OCI-M2 (cell line): ENCODE data around the gene TRDN.
"Not testable (repeated sequence)": the region's sequence is repeated elsewhere in the genome, so short reads cannot be mapped to it uniquely, and the experiment has no call there.

Experiments
- DNase-seq: peaks from one replicate; lab custom pipeline; 2025; ENCODE audit not compliant: unreplicated experiment; lab: John Stamatoyannopoulos, UW

The TRDN gene

GRCh38 chr6:123635144-123635543, 1.6 kb downstream of the TRDN start:
- DNase-seq: no peak

GRCh38 chr6:123632641-123633040, 4.1 kb downstream of the TRDN start:
- no peak for DNase-seq

DNA sequence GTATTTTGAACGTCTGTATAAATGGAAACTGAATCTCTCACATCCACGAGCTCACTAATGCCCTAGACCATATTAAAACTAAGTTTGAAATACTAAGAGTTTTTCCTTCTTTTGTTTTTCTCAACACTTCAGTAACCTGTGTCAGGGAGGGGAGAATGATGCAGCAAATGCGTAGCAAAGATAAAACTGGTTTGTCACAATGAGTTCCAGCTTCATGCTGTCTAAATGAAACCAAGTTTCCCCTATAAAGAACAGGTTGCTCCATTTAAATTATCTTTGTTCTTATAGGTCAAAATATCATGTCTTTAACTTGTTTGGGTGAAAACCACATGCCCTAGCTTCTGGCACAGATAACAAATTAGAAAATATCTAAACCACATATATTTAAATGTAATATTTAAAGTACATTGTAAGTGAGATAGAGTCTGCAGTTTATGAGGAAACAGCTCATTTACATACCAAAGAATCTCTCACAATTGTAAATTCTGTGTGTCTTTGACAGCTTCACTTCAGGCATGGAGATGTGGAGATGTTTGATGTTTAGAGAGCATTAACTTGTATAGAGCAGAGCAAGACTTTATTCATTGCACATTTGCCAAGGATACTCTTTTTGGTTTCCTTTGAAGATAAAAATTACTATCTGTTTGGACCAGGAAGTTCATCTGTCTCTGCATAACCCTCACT, 7.3 kb downstream of the TRDN start:
- DNase-seq: no peak

- no peak for DNase-seq
These were observed 11.1 kb downstream of the TRDN start for GRCh38 chr6:123625696-123626095.

- no peak for DNase-seq
These were observed 14.0 kb downstream of the TRDN start for GRCh38 chr6:123622780-123623179.

DNA sequence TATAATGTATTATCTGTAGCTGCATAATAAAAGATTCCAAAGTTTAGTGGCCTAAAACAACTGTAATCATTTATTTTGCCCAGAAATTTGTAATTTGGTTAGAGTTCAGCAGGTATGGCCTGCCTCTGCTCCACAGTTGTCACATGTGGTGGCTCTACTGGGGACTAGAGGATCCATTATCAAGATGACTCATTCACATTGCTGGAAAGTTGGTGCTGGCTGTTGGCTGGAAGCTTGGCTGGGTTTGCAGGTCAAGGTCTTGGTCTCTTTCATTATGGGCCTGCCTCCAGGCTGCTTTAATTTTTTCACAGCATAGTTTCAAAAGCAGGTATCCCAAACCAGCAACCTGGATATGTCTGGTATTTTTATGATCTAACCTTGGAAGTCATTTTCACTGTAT, 17.6 kb downstream of the TRDN start:
- DNase-seq: no peak

GRCh38 chr6:123616942-123617341, 19.8 kb downstream of the TRDN start:
- DNase-seq: no peak

DNA sequence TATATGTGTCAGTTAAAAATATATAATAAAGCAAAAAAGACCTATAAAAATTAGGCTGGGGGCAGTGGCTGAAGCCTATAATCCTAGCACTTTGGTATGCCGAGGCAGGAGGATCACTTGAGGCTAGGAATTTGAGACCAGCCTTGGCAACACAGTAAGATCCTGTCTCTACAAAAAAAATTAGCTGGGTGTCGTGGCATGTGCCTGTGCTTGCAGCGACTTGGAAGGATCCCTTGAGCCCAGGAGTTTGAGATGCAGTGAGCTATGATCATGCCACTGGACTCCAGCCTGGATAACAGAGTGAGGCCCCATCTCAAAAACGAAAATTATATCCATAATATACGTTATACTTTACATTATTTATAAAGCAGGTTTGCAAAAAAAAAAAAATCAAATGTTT, 20.7 kb downstream of the TRDN start:
- DNase-seq: no peak

GRCh38 chr6:123610779-123611178, 26.0 kb downstream of the TRDN start:
- no peak for DNase-seq

DNA sequence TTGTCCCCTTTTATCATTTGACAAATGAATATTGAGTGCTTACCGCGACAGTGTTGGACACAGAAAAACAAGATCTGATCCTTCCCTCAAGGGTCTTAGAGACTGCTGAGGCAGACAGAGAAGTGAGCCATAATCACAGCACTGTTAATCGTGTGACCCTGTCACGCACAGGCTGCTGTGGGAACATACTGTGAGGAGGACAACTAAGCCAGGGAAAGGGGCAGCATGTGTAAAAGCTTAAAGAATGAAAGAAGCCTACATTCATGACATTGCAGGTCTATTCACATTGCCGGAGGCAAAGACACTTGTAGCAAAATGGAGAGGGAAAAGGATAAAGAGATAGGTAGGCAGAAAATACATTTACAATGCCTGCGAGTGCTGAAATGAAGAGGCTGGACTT, 32.7 kb downstream of the TRDN start:
- DNase-seq: no peak

GRCh38 chr6:123598011-123598410, 38.7 kb downstream of the TRDN start:
- no peak for DNase-seq

GRCh38 chr6:123594776-123595175, 42.0 kb downstream of the TRDN start:
- DNase-seq: no peak

GRCh38 chr6:123592426-123592825, 44.3 kb downstream of the TRDN start:
- no peak for DNase-seq

DNA sequence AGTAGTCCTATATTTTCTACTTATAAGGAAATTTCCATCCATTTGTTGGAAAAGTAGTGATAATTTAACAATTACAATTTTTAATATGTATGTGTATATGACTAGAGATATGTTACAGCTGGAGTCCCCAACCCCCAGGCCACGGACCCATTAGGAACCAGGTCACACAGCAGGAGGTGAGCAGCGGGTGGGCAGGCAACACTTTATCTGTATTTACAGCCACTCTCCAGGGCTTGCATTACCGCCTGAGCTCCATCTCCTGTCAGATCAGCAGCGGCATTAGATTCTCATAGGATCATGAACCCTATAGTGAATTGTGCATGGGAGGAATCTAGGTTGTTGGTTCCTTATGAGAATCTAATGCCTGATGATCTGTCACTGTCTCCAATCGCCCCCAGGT, 46.8 kb downstream of the TRDN start:
- DNase-seq: no peak

GRCh38 chr6:123589317-123589716, 47.4 kb downstream of the TRDN start:
- DNase-seq: no peak

- DNase-seq: no peak
These were observed 48.2 kb downstream of the TRDN start for GRCh38 chr6:123588546-123588895.

- DNase-seq: no peak
These were observed 48.8 kb downstream of the TRDN start for GRCh38 chr6:123587838-123588545.

- DNase-seq: not testable (repeated sequence)
These were observed 49.3 kb downstream of the TRDN start for GRCh38 chr6:123587407-123587806.

DNA sequence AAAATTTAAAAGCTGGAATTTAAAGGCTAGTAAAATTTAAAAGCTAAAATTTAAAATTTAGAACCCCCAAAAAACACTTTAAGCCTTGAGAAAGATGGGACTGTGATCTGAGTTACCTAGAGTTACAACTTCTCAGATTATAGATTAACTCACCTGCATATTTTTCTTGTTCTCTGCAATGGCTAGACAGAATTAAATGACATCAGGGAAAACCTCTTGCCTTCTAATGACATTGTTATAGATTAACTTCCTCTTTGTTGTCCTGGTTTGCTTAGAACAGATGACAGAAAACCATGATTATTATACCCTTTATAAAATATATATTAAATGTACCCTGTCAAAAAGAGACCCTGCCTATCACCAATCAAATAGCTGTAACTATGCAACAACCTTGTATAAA, 56.4 kb downstream of the TRDN start:
- no peak for DNase-seq

- DNase-seq: no peak
These were observed 61.6 kb downstream of the TRDN start for GRCh38 chr6:123575188-123575587.

DNA sequence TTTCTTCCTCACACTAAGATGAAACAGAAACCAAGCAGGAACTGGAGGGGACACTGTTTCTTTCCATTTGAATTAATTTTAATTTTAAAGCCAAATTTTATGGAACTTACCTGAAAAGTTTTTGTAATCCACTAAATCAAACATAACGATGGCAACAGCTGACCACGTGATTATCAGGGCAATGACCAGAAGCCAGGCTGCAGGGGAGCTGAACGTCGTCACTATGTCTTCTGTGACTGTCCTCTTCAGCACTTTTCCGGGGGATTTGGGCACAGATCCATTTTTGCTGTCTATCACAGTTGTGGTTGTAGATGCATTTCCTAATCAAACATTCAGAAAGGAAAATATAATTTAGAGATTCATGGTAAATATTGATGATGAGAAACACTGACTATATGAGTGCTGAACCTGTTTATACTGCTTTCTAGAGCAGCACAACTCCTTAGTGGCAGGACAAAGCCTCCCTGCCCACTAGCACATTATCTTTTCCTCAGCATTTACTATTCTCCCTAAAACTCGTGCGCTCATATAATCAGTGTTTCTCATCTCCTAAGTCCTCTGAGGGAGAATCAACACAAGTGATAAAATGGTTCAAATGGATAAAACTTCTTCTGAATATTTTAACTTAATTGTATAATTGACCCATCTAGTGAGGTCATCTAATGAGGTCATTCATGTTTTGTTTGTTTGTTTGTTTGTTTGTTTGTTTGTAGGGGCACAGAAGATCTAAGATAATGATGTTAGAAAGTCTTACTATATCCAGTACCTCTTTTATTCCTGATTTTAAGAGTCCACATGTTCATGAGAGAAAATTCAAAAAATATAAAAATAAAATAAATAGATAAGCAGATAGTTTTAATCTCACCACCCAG, 65.7 kb downstream of the TRDN start:
- DNase-seq: no peak

DNA sequence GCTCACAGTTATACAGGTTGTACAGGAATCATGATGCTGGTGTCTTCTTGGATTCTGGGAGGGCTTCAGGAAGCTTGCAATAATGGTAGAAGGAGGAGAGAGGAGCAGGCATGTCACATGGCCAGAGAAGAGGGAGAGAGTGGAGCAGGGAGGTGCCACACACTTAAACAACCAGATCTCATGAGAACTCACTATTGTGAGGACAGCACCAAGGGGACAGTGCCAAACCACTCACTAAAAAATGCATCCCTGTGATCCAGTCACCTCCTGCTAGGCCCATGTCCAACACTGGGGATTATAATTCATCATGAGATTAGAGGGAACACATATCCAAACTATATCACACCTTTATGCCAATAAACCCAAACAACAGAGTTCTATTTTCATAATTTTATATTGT, 67.2 kb downstream of the TRDN start:
- no peak for DNase-seq
